OCI-LY3 (cell line): ENCODE results near the gene CTRB2.

Experiments
- EZH2phosphoT487 ChIP-seq: fragments of 200-600 bp; shearing (Covaris generic); IDR thresholded peaks from 2 replicates; pipeline ENCODE4 v1.6.1; 2018; ENCODE audit warnings: antibody characterized with exemption, mixed run types, low read depth
- TF ChIP-seq, protein P1 (sequence below): fragments of 200-600, 300-600 bp; sonication (generic); IDR thresholded peaks from 2 replicates; pipeline ENCODE4 v1.5.1; 2014; ENCODE audit warnings: antibody characterized with exemption, low read length, low read depth

DNA sequence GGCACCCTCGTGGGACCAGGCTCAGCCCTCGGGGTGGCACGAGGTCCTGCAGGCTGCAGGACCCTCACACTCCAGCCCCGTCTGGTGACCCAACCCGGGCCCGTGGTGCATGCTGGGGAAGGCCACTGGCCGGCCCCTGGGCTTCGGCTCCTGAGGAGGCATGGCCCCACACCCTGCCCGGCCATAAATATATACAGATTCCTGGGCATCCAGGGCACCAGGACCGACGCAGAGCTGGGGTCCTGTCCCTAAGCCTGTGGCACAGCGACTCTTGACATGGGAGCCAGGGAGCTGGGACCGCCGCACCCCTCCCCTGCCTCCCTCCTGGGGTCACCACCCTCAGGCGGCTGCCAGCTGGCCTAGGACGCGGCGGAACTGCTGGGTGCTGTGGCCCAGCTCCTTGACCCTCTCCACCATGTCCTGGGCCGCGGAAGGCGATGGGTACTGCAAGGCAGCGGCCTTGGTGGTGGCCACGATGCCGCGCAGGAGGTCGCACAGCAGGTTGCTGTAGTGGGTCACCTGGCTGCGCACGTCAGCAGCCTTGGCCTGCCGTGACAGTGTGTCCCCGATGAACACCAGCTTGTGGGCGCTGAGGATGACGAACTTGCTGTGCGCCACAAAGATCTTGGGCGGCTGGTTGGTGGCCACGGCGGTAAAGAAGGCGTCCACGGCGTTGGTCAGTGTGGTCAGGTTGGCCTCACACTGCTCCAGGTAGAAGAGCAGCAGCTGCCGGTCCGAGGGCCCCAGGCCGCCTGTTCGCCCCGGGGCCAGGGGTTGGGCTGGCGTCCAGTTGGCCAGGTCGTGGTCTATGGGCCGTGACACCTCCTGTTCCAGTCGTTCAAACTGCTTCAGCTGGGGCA lies 22.4 kb upstream of the CTRB2 start:
- TF ChIP-seq, protein P1, sequence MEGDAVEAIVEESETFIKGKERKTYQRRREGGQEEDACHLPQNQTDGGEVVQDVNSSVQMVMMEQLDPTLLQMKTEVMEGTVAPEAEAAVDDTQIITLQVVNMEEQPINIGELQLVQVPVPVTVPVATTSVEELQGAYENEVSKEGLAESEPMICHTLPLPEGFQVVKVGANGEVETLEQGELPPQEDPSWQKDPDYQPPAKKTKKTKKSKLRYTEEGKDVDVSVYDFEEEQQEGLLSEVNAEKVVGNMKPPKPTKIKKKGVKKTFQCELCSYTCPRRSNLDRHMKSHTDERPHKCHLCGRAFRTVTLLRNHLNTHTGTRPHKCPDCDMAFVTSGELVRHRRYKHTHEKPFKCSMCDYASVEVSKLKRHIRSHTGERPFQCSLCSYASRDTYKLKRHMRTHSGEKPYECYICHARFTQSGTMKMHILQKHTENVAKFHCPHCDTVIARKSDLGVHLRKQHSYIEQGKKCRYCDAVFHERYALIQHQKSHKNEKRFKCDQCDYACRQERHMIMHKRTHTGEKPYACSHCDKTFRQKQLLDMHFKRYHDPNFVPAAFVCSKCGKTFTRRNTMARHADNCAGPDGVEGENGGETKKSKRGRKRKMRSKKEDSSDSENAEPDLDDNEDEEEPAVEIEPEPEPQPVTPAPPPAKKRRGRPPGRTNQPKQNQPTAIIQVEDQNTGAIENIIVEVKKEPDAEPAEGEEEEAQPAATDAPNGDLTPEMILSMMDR: no peak
- no peak for TF ChIP-seq EZH2phosphoT487
